HG03469 (cell line): ENCODE measurements around the gene PRSS22.

ENCODE experiments used
- ATAC-seq: cut with Tn5 transposase; IDR thresholded peaks from one replicate; pipeline ENCODE4 v1.9.1; 2021; ENCODE audit warnings: mild to moderate bottlenecking, moderate library complexity, moderate number of reproducible peaks; ENCODE audit not compliant: unreplicated experiment

Gene PRSS22

GRCh38 chr16:2852731-2853507 lies 5.1 kb downstream of the PRSS22 start:
- no peak for ATAC-seq

- ATAC-seq: no peak
These were observed 5.8 kb downstream of the PRSS22 start for GRCh38 chr16:2852003-2852730.

DNA sequence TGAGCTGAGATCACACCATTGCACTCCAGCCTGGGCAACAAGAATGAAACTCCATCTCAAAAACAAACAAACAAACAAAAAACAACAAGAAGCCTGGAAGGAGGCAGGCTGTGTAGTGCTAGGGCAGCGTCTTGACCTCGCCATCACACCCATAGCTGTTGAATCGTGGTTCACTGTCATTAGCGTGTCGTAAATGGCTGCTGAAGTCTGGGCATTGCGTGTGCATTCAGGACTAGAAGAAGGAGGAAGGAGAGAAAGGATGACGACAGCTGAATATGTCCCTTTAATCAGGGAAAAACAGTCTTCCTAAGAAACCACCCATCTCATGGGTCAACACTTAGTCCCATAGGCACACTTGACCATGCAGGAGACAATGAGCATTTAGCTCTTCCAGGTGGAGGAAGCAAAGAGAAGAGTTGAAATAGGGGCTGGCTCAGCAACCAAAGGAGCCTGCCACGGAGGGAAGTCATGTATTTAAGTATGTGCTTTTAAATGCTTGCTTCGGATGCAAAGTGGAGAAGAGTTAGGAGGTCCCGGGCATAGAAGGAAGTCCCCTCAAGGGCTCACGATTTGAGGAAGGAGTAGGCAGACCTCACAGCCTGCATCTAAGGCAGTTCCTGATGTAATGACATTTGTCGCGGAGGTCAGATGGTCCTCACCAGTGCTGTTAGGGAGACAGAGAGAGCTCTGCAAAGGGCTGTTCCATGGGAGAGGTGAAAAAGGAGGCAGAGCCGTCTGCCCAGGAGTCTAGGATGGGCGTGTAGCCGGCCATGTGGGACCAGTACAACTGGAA lies 8.8 kb downstream of the PRSS22 start:
- ATAC-seq: no peak

- ATAC-seq: no peak
These were observed 11.3 kb downstream of the PRSS22 start for GRCh38 chr16:2846511-2847310.

DNA sequence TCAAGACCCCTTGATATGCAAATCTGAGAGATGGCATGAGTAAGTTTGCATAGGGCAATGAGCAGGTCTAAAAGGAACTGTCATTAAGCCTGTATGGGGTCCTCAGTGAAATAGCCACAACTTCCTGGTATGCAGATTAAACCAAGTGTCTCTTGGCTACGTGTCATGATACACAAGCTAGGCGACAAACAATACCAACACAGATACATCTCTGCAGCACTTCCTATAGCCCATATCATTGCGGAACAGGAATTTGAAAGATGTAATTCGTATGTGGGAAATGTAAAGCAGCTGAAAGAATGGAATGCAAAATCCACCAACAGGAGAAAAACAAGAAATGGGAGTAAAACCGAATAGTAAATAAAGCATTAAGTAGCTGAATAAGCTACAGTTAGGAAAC lies 12.9 kb downstream of the PRSS22 start:
- no peak for ATAC-seq

DNA sequence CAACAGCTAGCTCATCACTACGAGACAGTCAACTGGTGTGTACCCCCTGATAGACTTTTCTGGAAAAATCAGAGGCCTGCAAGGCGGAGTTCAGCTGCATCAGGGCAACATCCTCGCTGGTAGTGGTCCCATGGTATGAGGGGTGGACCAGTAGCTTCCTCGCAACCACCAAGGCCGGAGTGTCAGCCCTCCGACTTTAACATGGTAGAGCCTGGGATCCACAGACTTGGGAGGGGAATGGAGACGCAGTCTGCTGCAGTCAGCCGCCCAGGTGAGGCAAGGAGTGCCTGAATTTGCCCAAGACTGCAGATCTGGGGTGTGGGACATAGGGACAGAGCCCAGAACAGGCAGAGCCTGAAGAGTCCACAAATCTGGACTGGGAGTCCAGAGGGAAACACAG lies 14.4 kb downstream of the PRSS22 start:
- ATAC-seq: no peak

DNA sequence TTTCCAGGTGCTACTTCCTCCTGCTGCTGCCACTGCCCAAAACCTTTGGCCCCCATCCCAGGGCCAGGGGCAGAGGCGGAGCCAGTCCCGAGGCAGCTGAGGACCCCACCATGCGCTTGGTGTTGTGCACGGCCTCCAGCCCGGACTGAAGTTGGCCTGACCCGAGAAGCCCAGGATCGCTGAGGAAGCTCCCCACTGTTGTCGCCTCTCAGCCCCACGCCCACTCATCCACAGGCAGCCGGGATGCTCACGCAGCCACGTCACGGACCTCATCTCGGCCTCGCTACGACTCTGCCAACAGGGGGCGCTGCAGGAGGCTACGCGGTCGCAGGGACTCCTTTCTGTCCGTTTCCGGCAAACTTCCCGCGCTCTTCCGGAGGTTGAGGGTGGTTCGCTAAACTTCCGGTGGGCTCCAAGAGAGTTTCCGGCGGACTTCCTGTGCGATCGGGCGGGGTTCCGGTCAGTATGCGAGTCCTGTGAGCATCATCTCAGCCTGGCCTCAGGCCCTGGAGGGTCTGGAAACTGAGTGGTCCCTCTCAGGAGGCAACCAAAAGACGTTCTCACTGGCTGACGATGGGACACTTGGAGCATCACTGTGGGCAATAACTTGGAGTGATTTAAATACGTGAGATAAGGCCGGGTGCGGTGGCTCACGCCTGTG lies 15.5 kb downstream of the PRSS22 start:
- ATAC-seq: no peak

- no peak for ATAC-seq
These were observed 16.2 kb downstream of the PRSS22 start for GRCh38 chr16:2841606-2842339.

DNA sequence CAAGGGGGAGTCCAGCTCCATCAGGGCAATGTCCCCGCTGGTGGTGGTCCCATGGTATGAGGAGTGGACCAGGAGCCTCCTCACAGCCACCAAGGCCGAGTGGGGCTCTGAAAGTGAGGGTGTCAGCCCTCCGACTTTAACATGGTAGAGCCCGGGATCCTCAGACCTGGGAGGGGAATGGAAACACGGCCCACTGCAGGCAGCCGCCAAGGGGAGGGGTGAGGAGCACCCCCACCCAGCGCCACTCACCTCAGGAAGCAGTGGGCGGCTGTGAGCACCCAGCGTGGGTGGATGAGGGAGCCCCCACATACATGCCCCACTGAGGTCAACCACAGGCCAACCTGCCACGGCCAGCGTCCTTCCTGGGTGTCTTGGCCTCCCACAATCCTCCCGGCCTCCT lies 17.1 kb downstream of the PRSS22 start:
- ATAC-seq: no peak

DNA sequence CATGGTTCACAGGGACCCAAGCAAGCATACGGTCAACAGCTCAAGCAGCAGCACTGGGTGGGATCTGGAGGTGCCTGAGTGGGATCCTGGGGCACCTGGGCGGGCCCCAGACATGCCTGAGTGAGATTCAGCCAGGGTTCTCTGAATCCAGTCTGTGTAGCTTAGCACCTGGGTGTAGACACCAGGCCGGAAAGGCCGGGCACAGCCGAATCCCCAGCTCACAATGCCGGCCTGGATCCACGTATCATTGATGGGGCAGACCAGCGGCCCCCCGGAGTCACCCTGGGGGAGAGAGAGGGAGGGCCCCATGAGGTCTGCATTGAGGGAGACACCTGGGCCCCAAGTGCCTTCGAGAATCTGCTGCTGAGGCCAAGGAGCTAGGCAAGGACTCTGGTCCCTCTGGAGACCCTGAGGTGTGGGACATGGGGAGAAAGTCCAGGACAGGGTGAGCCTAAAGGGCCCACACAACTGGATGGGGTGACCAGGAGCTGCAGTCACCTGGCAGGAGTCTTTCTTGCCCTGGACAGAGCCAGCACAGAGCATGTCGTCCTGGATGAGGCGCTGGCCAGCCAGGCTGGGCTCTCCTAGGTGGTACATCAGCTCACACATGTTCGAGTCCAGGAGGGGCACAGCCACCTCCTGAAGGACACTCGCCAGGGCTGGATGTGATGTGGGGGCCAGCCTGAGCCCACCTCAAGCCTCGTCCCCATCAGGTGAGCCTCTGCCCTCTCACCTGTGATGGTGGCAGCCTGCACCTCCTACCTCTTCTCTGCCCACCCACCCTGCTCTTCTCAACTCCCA lies 18.1 kb downstream of the PRSS22 start:
- ATAC-seq: no peak

GRCh38 chr16:2838928-2839327 lies 19.0 kb downstream of the PRSS22 start:
- no peak for ATAC-seq

DNA sequence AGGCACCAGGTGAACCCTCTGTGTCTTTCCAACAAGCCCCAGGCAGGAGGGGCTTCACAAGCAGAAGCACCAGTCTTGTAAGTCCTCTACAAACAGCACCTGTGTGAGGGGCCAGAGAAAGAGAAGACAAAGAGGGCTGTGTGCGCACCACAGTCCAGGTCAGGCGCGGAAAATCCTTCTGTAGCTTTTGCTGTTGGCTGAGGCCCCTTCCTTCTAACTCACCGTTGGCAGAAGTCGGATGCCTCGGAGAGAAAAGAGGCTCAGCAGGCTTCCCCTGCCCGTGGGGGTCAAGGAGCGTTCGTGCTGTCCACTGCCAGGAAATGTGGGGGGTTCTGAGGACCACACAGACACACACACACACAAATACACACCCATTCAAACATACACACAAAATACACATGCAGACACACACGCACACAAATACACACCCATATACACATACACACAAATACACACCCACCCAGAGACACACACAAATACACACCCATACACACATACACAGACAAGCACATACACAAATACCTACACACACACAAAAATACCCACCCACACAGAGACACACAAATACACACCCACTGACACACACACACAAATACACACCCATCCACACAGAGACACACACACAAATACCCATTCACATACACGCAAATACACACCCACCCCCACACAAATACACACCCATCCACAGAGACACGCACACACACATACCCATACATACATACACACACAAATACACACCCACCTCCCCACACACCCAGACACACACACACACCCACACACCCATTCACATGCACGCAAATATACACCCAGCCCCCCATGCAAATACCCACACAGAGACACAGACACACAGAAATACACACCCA lies 21.1 kb downstream of the PRSS22 start:
- ATAC-seq: no peak

GRCh38 chr16:2835638-2836493 lies 22.1 kb downstream of the PRSS22 start:
- no peak for ATAC-seq

DNA sequence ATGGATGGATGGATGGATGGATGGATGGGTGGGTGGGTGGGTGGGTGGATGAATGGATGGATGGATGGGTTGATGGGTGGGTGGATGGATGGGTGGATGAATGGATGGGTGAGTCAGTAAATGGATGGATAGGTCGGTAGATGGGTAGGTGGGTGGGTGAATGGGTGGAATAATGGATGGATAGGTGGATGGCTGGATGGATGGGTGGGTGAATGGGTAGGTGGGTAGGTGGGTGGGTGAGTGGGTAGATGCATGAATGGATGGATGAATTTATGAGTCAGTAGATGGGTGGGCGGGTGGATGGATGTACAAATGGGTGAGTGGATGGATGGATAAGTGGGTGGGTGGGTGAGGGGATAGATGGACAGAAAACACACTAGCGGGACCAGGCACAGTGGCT lies 23.0 kb downstream of the PRSS22 start:
- ATAC-seq: no peak

- no peak for ATAC-seq
These were observed 24.2 kb downstream of the PRSS22 start for GRCh38 chr16:2833776-2834175.

DNA sequence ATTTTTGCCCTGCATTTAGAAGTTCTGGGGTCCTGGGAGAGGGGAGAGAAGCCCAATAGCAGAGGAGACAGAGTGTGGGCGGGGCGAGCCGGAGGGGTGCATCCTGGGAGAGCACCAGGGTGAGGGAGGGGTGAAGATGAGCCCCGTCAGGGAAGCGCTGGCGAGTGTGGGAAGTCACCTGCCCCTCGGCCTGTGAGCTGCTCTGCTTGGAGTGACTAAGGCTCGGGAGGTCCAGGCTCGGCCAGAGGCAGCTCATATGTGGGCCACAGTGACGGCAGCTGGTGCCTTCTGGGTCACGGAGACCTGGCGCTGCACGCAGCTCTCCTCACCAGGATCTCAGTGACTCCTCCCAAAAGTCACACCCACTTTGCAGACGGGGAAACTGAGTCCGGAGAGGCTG lies 26.8 kb downstream of the PRSS22 start:
- ATAC-seq: no peak

GRCh38 chr16:2830355-2830695 lies 27.6 kb downstream of the PRSS22 start:
- no peak for ATAC-seq
